Measurements from ENCODE around the gene PDZD7.

DNA sequence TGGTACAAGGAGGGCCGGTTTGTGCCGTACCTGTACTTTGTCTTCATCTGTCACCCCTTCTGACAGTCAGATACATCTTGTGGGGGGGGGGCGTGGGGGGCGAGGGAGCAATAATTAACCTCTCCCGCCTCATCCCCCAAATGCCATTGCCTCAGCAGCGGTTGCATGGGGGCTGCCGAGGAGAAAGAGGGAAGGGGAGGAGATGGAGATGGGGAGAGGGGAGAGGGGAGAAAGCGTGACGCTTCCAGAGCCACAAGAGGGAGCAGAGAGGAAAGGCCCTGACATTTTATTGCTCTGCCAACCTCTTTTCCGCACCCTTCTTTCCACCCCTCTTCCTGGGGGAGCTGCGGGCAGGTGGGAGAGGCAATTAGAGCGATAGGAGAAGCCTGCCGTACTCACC, 42.7 kb upstream of the PDZD7 start:
- TF ChIP-seq, protein P1, sequence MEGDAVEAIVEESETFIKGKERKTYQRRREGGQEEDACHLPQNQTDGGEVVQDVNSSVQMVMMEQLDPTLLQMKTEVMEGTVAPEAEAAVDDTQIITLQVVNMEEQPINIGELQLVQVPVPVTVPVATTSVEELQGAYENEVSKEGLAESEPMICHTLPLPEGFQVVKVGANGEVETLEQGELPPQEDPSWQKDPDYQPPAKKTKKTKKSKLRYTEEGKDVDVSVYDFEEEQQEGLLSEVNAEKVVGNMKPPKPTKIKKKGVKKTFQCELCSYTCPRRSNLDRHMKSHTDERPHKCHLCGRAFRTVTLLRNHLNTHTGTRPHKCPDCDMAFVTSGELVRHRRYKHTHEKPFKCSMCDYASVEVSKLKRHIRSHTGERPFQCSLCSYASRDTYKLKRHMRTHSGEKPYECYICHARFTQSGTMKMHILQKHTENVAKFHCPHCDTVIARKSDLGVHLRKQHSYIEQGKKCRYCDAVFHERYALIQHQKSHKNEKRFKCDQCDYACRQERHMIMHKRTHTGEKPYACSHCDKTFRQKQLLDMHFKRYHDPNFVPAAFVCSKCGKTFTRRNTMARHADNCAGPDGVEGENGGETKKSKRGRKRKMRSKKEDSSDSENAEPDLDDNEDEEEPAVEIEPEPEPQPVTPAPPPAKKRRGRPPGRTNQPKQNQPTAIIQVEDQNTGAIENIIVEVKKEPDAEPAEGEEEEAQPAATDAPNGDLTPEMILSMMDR (IDR thresholded peaks at IDR 0.05; ENCODE audit: low read depth, low read length) = no peak
- TF ChIP-seq, protein P2, sequence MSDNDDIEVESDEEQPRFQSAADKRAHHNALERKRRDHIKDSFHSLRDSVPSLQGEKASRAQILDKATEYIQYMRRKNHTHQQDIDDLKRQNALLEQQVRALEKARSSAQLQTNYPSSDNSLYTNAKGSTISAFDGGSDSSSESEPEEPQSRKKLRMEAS (IDR thresholded peaks at IDR 0.05; ENCODE audit: low read depth, low read length) = no peak

Measured in NB4 (cell line).